ENCODE results near the gene TRAPPC8. TPM values are rescaled to one million over a fixed set of nuclear protein-coding genes. Genes with fewer than 3 reads are reported as not detected.

TRAPPC8 gene
- total and polyA plus RNA-seq, 2 donors, result 18.2 to 119 TPM

Small RNA genes lying within 50 kb of the gene (small RNA-seq; reads per million reads assigned to genes)
- gene RNU6-1050P, result not detected

Other genes with a start within 250 kb of the TRAPPC8 start
- 0.26 TPM for gene SLC25A52, start 182.2 kb downstream of the TRAPPC8 start, total RNA-seq
- gene SLC25A52, start 182.2 kb downstream of the TRAPPC8 start, polyA plus RNA-seq, result not detected
- gene RNF125, start 75.7 kb upstream of the TRAPPC8 start, total RNA-seq, result 10.9 TPM
- 3.4 TPM for gene RNF125, start 75.7 kb upstream of the TRAPPC8 start, polyA plus RNA-seq
- gene RNF138, start 148.7 kb upstream of the TRAPPC8 start, total RNA-seq, result 35.4 TPM
- 23.5 TPM for gene RNF138, start 148.7 kb upstream of the TRAPPC8 start, polyA plus RNA-seq
- 0.11 TPM for gene MEP1B, start 246.9 kb upstream of the TRAPPC8 start, total RNA-seq
- gene MEP1B, start 246.9 kb upstream of the TRAPPC8 start, polyA plus RNA-seq, result not detected